H9 (cell line): ENCODE measurements around the gene PTTG1IP. TPM values are rescaled to one million over a fixed set of nuclear protein-coding genes. Genes with fewer than 3 reads are reported as not detected.

Experiments
- DNase-seq: peaks from one replicate; pipeline ENCODE4 v3.0.0-alpha.2; 2017
- H2AFZ ChIP-seq: one replicate; pipeline ENCODE4 v1.6.1; 2013; ENCODE audit warnings: mild to moderate bottlenecking, low read length, control low read depth, moderate library complexity
- H2AK5ac ChIP-seq: 2 replicates; pipeline ENCODE4 v1.6.1; 2013; ENCODE audit warnings: low read length, control low read depth, mixed read lengths; ENCODE audit not compliant: insufficient read length
- H2BK120ac ChIP-seq: one replicate; pipeline ENCODE4 v1.6.1; 2013; ENCODE audit warnings: low read depth, mild to moderate bottlenecking, low read length, control low read depth, inconsistent platforms; ENCODE audit not compliant: poor library complexity, severe bottlenecking
- H2BK12ac ChIP-seq: 2 replicates; pipeline ENCODE4 v1.6.1; 2013; ENCODE audit warnings: low read length, control low read depth, mixed read lengths, low read depth; ENCODE audit not compliant: insufficient read length
- H2BK15ac ChIP-seq: 2 replicates; pipeline ENCODE4 v1.6.1; 2013; ENCODE audit warnings: low read depth, low read length, control low read depth
- H2BK20ac ChIP-seq: one replicate; pipeline ENCODE4 v1.6.1; 2013; ENCODE audit warnings: low read depth, mild to moderate bottlenecking, low read length, control low read depth, inconsistent platforms; ENCODE audit not compliant: poor library complexity, severe bottlenecking
- H2BK5ac ChIP-seq: 2 replicates; pipeline ENCODE4 v1.6.1; 2013; ENCODE audit warnings: low read length, control low read depth, mixed read lengths; ENCODE audit not compliant: insufficient read length
- H3K14ac ChIP-seq: 2 replicates; pipeline ENCODE4 v1.6.1; 2013; ENCODE audit warnings: low read length, control low read depth; ENCODE audit not compliant: insufficient read depth
- H3K18ac ChIP-seq: 2 replicates; pipeline ENCODE4 v1.6.1; 2013; ENCODE audit warnings: low read depth, mild to moderate bottlenecking, mixed read lengths, low read length, control low read depth; ENCODE audit not compliant: insufficient read length
- H3K23ac ChIP-seq: 2 replicates; pipeline ENCODE4 v1.6.1; 2013; ENCODE audit warnings: low read length, control low read depth, mixed read lengths, low read depth; ENCODE audit not compliant: insufficient read length
- H3K23me2 ChIP-seq: 2 replicates; pipeline ENCODE4 v1.6.1; 2013; ENCODE audit warnings: low read depth, mild to moderate bottlenecking, mixed read lengths, low read length, control low read depth; ENCODE audit not compliant: insufficient read length, poor library complexity, severe bottlenecking
- H3K27ac ChIP-seq: 2 replicates; pipeline ENCODE4 v1.5.1; 2013; ENCODE audit warnings: low read length, control low read depth, mixed read lengths, low read depth; ENCODE audit not compliant: insufficient read length
- H3K27me3 ChIP-seq: 2 replicates; pipeline ENCODE4 v1.6.1; 2013; ENCODE audit warnings: low read length, control low read depth, inconsistent platforms; ENCODE audit not compliant: insufficient read depth
- H3K4ac ChIP-seq: 2 replicates; pipeline ENCODE4 v1.6.1; 2013; ENCODE audit warnings: low read depth, mild to moderate bottlenecking, control low read depth, inconsistent platforms, low read length, moderate library complexity
- H3K4me1 ChIP-seq: 2 replicates; pipeline ENCODE4 v1.6.1; 2013; ENCODE audit warnings: low read length, control low read depth, inconsistent platforms; ENCODE audit not compliant: insufficient read depth
- H3K4me2 ChIP-seq: 2 replicates; pipeline ENCODE4 v1.6.1; 2013; ENCODE audit warnings: low read length, control low read depth, mixed read lengths; ENCODE audit not compliant: insufficient read length, insufficient read depth
- H3K56ac ChIP-seq: 2 replicates; pipeline ENCODE4 v1.6.1; 2013; ENCODE audit warnings: low read depth, mild to moderate bottlenecking, mixed read lengths, low read length, control low read depth; ENCODE audit not compliant: insufficient read length
- H3K79me1 ChIP-seq: 2 replicates; pipeline ENCODE4 v1.6.1; 2013; ENCODE audit warnings: low read depth, mild to moderate bottlenecking, moderate library complexity, low read length, control low read depth, inconsistent platforms; ENCODE audit not compliant: insufficient read depth, poor library complexity, severe bottlenecking
- H3K79me2 ChIP-seq: 2 replicates; pipeline ENCODE4 v1.6.1; 2013; ENCODE audit warnings: low read length, control low read depth, inconsistent platforms; ENCODE audit not compliant: insufficient read depth
- H3K9ac ChIP-seq: 2 replicates; pipeline ENCODE4 v1.6.1; 2013; ENCODE audit warnings: low read length, control low read depth, mixed read lengths; ENCODE audit not compliant: insufficient read length; ENCODE audit errors: extremely low read depth
- H3K9me3 ChIP-seq: one replicate; pipeline ENCODE4 v1.6.1; 2013; ENCODE audit warnings: low read depth, low read length, inconsistent platforms; ENCODE audit not compliant: control insufficient read depth
- H3T11ph ChIP-seq: one replicate; pipeline ENCODE4 v1.6.1; 2013; ENCODE audit warnings: mild to moderate bottlenecking, low read length, control low read depth, inconsistent platforms
- H4K20me1 ChIP-seq: one replicate; pipeline ENCODE4 v1.6.1; 2013; ENCODE audit not compliant: control insufficient read depth, insufficient read length, insufficient read depth
- H4K5ac ChIP-seq: 2 replicates; pipeline ENCODE4 v1.6.1; 2013; ENCODE audit warnings: low read depth, mild to moderate bottlenecking, mixed read lengths, low read length, control low read depth; ENCODE audit not compliant: insufficient read length
- H4K8ac ChIP-seq: replicated peaks from 2 replicates; pipeline ENCODE4 v1.6.1; 2013; ENCODE audit warnings: low read length, control low read depth, mixed read lengths, low read depth; ENCODE audit not compliant: insufficient read length
- H4K91ac ChIP-seq: 2 replicates; pipeline ENCODE4 v1.6.1; 2013; ENCODE audit warnings: low read depth, mild to moderate bottlenecking, moderate library complexity, mixed read lengths, low read length, control low read depth; ENCODE audit not compliant: insufficient read length
- H3K27ac Mint-ChIP-seq, 3 experiments: 2 replicates in 2 of 3; 3 replicates in 1 of 3; pipeline ENCODE4 v1.8.0; 2020 to 2021; ENCODE audit warnings: mixed read lengths in 3 of 3, mild to moderate bottlenecking in 1 of 3, moderate library complexity in 1 of 3
- H3K27me3 Mint-ChIP-seq: 2 replicates; pipeline ENCODE4 v1.8.0; 2021; ENCODE audit warnings: low read depth, mild to moderate bottlenecking, moderate library complexity, mixed read lengths
- H3K36me3 Mint-ChIP-seq, 3 experiments: 2 replicates in 2 of 3; 3 replicates in 1 of 3; pipeline ENCODE4 v1.8.0; 2020 to 2021; ENCODE audit warnings: low read depth in 3 of 3, mixed read lengths in 3 of 3; ENCODE audit not compliant: insufficient read depth in 1 of 3
- H3K4me1 Mint-ChIP-seq, 2 experiments: 2 replicates each; pipeline ENCODE4 v1.8.0; 2020; ENCODE audit warnings: mixed read lengths in 2 of 2
- H3K4me3 Mint-ChIP-seq, 2 experiments: 2 replicates in 1 of 2; 3 replicates in 1 of 2; pipeline ENCODE4 v1.8.0; 2020 to 2021; ENCODE audit warnings: mild to moderate bottlenecking in 2 of 2, mixed read lengths in 2 of 2, moderate library complexity in 1 of 2
- H3K9me3 Mint-ChIP-seq, 2 experiments: 2 replicates in 1 of 2; 3 replicates in 1 of 2; pipeline ENCODE4 v1.8.0; 2020; ENCODE audit warnings: mild to moderate bottlenecking in 2 of 2, mixed read lengths in 2 of 2, moderate library complexity in 1 of 2
- WGBS: extraction: QIAGEN DNeasy Blood & Tissue Kit; methylation state at CpG from one replicate; pipeline ENCODE4 v1.1.7; 2013; ENCODE audit warnings: missing lambda C conversion rate, low lambda C conversion rate, mixed read lengths; ENCODE audit not compliant: insufficient read length; ENCODE audit errors: extremely low coverage; 5-methylcytosine and 5-hydroxymethylcytosine counted together
- total RNA-seq: library from RNA; stranded (reverse); gene quantifications from 2 replicates; pipeline ENCODE4 v1.2.1, GENCODE V29; 2021
- TF ChIP-seq, protein P1 (sequence below): fragments of 200-600 bp; sonication (generic); conservative IDR thresholded peaks from 3 replicates; pipeline ENCODE4 v1.8.0; 2021; ENCODE audit warnings: antibody characterized with exemption, mild to moderate bottlenecking

PTTG1IP gene
- total RNA-seq, 1 experiment from 2014 or later = 107 TPM

DNA sequence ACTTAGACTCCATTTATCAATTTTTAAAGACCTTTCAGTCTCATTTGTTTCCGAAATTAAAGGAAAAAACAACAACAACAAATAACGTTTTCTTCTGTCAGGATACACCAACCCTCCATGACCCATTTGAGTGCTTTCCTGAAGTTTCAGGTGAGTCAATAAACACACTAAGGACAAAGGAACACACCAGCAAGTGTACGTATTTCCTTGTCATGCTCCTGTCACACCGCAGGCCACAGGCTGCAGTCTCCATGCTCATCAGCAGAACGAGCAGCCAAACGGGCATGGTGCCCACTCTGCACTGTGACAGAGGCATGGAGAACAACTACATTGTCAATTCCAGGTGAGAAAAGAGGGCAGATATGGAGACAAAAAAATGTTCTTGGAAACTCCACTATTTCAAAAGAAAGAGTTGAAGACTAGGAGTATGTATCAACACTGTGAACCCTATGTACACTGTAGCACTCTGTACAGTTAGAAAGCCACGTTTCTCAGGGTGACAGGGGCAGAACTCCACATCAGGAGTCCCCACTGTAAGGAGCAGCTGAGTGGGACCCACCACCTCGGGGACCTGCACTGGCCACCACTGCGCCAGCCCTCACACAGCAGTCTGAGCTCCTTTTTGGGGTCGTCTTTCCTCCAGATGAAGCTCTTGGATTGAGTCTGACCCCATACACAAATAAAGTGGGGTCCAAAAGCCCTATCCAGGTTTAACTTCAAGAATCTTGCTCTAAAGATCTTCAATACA, 2.6 kb downstream of the PTTG1IP start:
- Mint-ChIP-seq H3K4me3 (peak overlapping the region in 1 of 2 experiments; percentile 53; a peak in 2 of 5 replicates), H3K27ac (peak overlapping the region in 1 of 3 experiments; percentile 62; a peak in 1 of 7 replicates), H3K9me3 (no peaks in the 10 kb centered on the region), H3K27me3 (peaks cover 17% of the 10 kb centered on the region), H3K36me3 (peaks cover under 1 to 7% (median 4%) of the 10 kb centered on the region in 3 experiments; a peak in 6 of 7 replicates), H3K4me1 (peaks cover 49 to 50% of the 10 kb centered on the region in 2 experiments)
- no peak overlapping the region for H3K14ac ChIP-seq
- peaks cover 27% of the 10 kb centered on the region for H3K79me1 ChIP-seq
- H2AFZ ChIP-seq = no peak overlapping the region
- no peak for DNase-seq
- no peak overlapping the region for H2BK20ac ChIP-seq
- no peak overlapping the region for H3T11ph ChIP-seq
- no peak overlapping the region for H2BK120ac ChIP-seq
- no peak overlapping the region for H3K9ac ChIP-seq
- H3K23me2 ChIP-seq = peaks cover 24% of the 10 kb centered on the region
- peaks cover 54% of the 10 kb centered on the region for H3K79me2 ChIP-seq
- no peak overlapping the region for H3K27ac ChIP-seq
- H3K56ac ChIP-seq = no peak overlapping the region
- H2BK12ac ChIP-seq = no peak overlapping the region
- H4K8ac ChIP-seq = no peak overlapping the region
- peaks cover 15% of the 10 kb centered on the region for H3K4me1 ChIP-seq
- no CpG with 5 or more reads among the region's 10 CpGs for WGBS
- H3K27me3 ChIP-seq = no peaks in the 10 kb centered on the region; the same call in 1 of the 2 replicates
- no peak overlapping the region for H4K5ac ChIP-seq
- no peak overlapping the region for H4K91ac ChIP-seq
- H4K20me1 ChIP-seq = no peaks in the 10 kb centered on the region
- no peak overlapping the region for H3K4me2 ChIP-seq
- H2BK15ac ChIP-seq = no peak overlapping the region
- TF ChIP-seq, protein P1, sequence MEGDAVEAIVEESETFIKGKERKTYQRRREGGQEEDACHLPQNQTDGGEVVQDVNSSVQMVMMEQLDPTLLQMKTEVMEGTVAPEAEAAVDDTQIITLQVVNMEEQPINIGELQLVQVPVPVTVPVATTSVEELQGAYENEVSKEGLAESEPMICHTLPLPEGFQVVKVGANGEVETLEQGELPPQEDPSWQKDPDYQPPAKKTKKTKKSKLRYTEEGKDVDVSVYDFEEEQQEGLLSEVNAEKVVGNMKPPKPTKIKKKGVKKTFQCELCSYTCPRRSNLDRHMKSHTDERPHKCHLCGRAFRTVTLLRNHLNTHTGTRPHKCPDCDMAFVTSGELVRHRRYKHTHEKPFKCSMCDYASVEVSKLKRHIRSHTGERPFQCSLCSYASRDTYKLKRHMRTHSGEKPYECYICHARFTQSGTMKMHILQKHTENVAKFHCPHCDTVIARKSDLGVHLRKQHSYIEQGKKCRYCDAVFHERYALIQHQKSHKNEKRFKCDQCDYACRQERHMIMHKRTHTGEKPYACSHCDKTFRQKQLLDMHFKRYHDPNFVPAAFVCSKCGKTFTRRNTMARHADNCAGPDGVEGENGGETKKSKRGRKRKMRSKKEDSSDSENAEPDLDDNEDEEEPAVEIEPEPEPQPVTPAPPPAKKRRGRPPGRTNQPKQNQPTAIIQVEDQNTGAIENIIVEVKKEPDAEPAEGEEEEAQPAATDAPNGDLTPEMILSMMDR = no peak
- no peaks in the 10 kb centered on the region for H3K9me3 ChIP-seq
- no peak overlapping the region for H3K4ac ChIP-seq
- no peak overlapping the region for H3K23ac ChIP-seq
- H3K18ac ChIP-seq = no peak overlapping the region
- no peak overlapping the region for H2AK5ac ChIP-seq
- no peak overlapping the region for H2BK5ac ChIP-seq
